DOHH2 (cell line): Measurements from ENCODE around the gene DAAM2.

Source experiments
- H3F3A ChIP-seq: fragments of 200-600 bp; sonication (generic), shearing (Covaris generic); 2 replicates; pipeline ENCODE4 v1.6.0; 2016; ENCODE audit warnings: antibody characterized with exemption, mild to moderate bottlenecking; ENCODE audit not compliant: control insufficient read depth, insufficient read depth
- H3K27ac ChIP-seq: fragments of 200-600 bp; sonication (generic); 2 replicates; pipeline ENCODE4 v1.5.1; 2014; ENCODE audit warnings: low read depth, mild to moderate bottlenecking, low read length, moderate library complexity
- H3K27me3 ChIP-seq: fragments of 200-600 bp; sonication (generic); 2 replicates; pipeline ENCODE4 v1.6.1; 2014; ENCODE audit warnings: mild to moderate bottlenecking, low read length, mixed read lengths; ENCODE audit not compliant: control insufficient read depth
- H3K36me3 ChIP-seq: fragments of 200-600 bp; sonication (generic); 2 replicates; pipeline ENCODE4 v1.6.1; 2014; ENCODE audit warnings: mild to moderate bottlenecking, low read length, moderate library complexity, mixed read lengths; ENCODE audit not compliant: control insufficient read depth
- H3K4me1 ChIP-seq: fragments of 200-600 bp; sonication (generic); 2 replicates; pipeline ENCODE4 v1.6.1; 2014; ENCODE audit warnings: mild to moderate bottlenecking, low read length, mixed read lengths; ENCODE audit not compliant: control insufficient read depth
- H3K4me2 ChIP-seq: fragments of 200-600 bp; sonication (generic); 2 replicates; pipeline ENCODE4 v1.6.0; 2014; ENCODE audit warnings: mild to moderate bottlenecking, low read length, moderate library complexity
- H3K4me3 ChIP-seq: fragments of 200-600 bp; sonication (generic); 2 replicates; pipeline ENCODE4 v1.5.1; 2014; ENCODE audit warnings: mild to moderate bottlenecking, low read length, mixed read lengths
- H3K79me2 ChIP-seq: fragments of 200-600 bp; sonication (generic); 2 replicates; pipeline ENCODE4 v1.6.1; 2014; ENCODE audit warnings: mild to moderate bottlenecking, low read length, mixed read lengths; ENCODE audit not compliant: control insufficient read depth
- H3K9me2 ChIP-seq: fragments of 200-600 bp; sonication (generic); replicated peaks from 2 replicates; pipeline ENCODE4 v1.6.1; 2014; ENCODE audit warnings: mild to moderate bottlenecking, low read length, mixed read lengths; ENCODE audit not compliant: control insufficient read depth
- H3K9me3 ChIP-seq: fragments of 200-600 bp; sonication (generic); 2 replicates; pipeline ENCODE4 v1.6.1; 2014; ENCODE audit warnings: antibody characterized with exemption, low read length, mixed read lengths; ENCODE audit not compliant: control insufficient read depth, insufficient read depth
- H4K20me1 ChIP-seq: fragments of 200-600 bp; sonication (generic); 2 replicates; pipeline ENCODE4 v1.6.0; 2014; ENCODE audit warnings: low read depth, mild to moderate bottlenecking, antibody characterized with exemption, low read length, moderate library complexity; ENCODE audit not compliant: control insufficient read depth, insufficient read depth
- EZH2phosphoT487 ChIP-seq: fragments of 200-600 bp; sonication (generic); IDR thresholded peaks from 2 replicates; pipeline ENCODE4 v1.6.1; 2017; ENCODE audit warnings: borderline replicate concordance, mild to moderate bottlenecking, antibody characterized with exemption, low read length, moderate library complexity, mixed read lengths
- TF ChIP-seq, protein P1 (sequence below): fragments of 200-600 bp; sonication (generic); IDR thresholded peaks from one replicate; pipeline ENCODE4 v1.5.1; 2014; ENCODE audit warnings: antibody characterized with exemption, mild to moderate bottlenecking, low read depth, low read length; ENCODE audit not compliant: poor library complexity, severe bottlenecking

Gene DAAM2

DNA sequence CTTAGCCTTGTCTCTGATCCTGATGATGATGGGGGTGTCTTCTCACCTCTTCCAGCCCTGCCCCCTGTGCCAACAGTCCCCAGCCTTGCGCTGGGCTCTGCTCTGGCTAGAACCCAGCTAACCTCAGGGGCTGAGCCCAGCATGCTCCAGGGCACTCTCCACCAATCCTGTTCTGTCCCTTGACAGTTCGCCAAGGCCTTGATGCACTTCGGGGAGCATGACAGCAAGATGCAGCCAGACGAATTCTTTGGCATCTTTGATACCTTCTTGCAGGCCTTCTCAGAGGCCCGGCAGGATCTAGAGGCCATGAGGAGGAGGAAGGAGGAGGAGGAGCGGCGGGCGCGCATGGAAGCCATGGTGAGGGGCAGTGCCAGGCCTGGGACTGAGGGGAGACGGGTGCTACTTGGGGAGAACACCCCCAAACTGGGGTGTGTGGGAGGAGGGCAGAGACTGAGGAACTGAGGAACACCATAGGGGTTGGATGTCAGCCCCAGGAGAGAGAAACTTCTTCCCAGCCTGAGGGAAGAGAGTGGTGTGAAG is 109.0 kb downstream of the DAAM2 start:
- Histone ChIP-seq H3K9me3 (no peaks in the 10 kb centered on the region), H3F3A (no peaks in the 10 kb centered on the region), H3K4me2 (no peak overlapping the region), H3K4me3 (no peak overlapping the region), H3K4me1 (no peaks in the 10 kb centered on the region), H3K79me2 (no peaks in the 10 kb centered on the region), H3K27ac (no peak overlapping the region), H3K36me3 (no peaks in the 10 kb centered on the region), H4K20me1 (no peaks in the 10 kb centered on the region), H3K9me2 (no peaks in the 10 kb centered on the region), H3K27me3 (no peaks in the 10 kb centered on the region)
- TF ChIP-seq, protein P1, sequence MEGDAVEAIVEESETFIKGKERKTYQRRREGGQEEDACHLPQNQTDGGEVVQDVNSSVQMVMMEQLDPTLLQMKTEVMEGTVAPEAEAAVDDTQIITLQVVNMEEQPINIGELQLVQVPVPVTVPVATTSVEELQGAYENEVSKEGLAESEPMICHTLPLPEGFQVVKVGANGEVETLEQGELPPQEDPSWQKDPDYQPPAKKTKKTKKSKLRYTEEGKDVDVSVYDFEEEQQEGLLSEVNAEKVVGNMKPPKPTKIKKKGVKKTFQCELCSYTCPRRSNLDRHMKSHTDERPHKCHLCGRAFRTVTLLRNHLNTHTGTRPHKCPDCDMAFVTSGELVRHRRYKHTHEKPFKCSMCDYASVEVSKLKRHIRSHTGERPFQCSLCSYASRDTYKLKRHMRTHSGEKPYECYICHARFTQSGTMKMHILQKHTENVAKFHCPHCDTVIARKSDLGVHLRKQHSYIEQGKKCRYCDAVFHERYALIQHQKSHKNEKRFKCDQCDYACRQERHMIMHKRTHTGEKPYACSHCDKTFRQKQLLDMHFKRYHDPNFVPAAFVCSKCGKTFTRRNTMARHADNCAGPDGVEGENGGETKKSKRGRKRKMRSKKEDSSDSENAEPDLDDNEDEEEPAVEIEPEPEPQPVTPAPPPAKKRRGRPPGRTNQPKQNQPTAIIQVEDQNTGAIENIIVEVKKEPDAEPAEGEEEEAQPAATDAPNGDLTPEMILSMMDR = no peak
- TF ChIP-seq EZH2phosphoT487 = no peak

DNA sequence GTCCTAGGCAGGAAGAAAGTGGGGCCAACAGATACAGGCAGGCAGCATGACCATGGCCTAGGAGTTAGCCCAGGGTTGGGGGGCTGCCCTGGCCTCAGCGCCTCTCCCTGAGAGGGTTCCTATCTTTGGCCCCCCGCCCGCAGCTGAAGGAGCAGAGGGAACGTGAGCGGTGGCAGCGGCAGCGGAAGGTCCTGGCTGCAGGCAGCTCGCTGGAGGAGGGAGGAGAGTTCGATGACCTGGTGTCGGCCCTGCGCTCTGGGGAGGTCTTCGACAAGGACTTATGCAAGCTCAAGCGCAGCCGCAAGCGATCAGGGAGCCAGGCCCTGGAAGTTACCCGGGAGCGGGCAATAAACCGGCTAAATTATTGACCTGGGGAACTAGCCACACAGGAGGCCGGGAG is 109.5 kb downstream of the DAAM2 start:
- no peak overlapping the region for H3K4me3 ChIP-seq
- H3K4me2 ChIP-seq = no peak overlapping the region
- TF ChIP-seq EZH2phosphoT487 = no peak
- TF ChIP-seq, protein P1 = no peak

DNA sequence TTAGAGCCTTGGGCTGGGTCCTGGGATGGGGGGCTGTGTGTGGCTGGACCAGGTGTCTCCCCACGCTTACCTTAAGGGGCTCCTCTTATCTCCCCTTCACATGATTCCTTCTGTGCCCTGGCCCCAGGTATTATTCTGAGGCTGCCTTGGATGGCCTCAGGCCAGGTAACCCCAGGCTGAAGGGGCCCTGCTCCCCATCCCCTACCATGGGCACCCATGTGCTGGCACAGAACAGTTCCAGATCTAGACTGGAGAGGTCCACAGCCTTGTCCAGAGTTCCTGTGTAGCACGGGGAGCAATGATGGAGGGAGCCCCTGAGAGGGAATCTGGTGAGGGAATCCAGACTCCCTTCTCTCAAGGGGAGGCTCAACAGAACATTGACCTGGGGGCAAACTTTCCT is 110.0 kb downstream of the DAAM2 start:
- Histone ChIP-seq H3K79me2 (no peaks in the 10 kb centered on the region), H3K9me3 (no peaks in the 10 kb centered on the region), H3K4me2 (no peak overlapping the region), H3K36me3 (no peaks in the 10 kb centered on the region), H3F3A (no peaks in the 10 kb centered on the region), H3K27ac (no peak overlapping the region), H3K27me3 (no peaks in the 10 kb centered on the region), H3K9me2 (no peaks in the 10 kb centered on the region), H3K4me3 (no peak overlapping the region), H3K4me1 (no peaks in the 10 kb centered on the region), H4K20me1 (no peaks in the 10 kb centered on the region)
- no peak for TF ChIP-seq EZH2phosphoT487
- TF ChIP-seq, protein P1 = no peak

More for the DNA sequence above, 109.5 kb downstream of the DAAM2 start:
- Histone ChIP-seq H3K27me3 (no peaks in the 10 kb centered on the region), H3K9me2 (no peaks in the 10 kb centered on the region), H4K20me1 (no peaks in the 10 kb centered on the region), H3F3A (no peaks in the 10 kb centered on the region), H3K27ac (no peak overlapping the region), H3K9me3 (no peaks in the 10 kb centered on the region), H3K4me1 (no peaks in the 10 kb centered on the region), H3K79me2 (no peaks in the 10 kb centered on the region), H3K36me3 (no peaks in the 10 kb centered on the region)
